IMR-90 (cell line): ENCODE data around the gene SLC6A12. TPM values are rescaled to one million over a fixed set of nuclear protein-coding genes. Genes with fewer than 3 reads are reported as not detected.

ENCODE experiments used
- ATAC-seq: fragments of 200-7000 bp; cut with Tn5 transposase; 2 replicates; pipeline ENCODE4 v1.9.1; 2020; ENCODE audit warnings: low read depth, mild to moderate bottlenecking, moderate library complexity
- BruUV-seq: library from RNA; stranded (reverse); fragments of 400-500 nt; replicated peaks from 2 replicates; lab custom pipeline; 2021; lab: Mats Ljungman, UMichigan
- CTCF ChIA-PET: fragments of 300-600 bp; formaldehyde crosslinking; extraction: SDS; loops from one replicate; lab custom pipeline; 2021; ENCODE audit warnings: antibody characterized with exemption; lab: Yijun Ruan, JAX
- POLR2A ChIA-PET: fragments of 300-600 bp; sonication (Branson Sonifier 250); formaldehyde crosslinking; loops from one replicate; lab custom pipeline; 2022; ENCODE audit warnings: antibody characterized with exemption; ENCODE audit not compliant: unreplicated experiment; lab: Charles Lee
- DNase-seq: peaks from one replicate; pipeline ENCODE4 v3.0.0; 2013
- H2AFZ ChIP-seq: replicated peaks from 2 replicates; pipeline ENCODE3; 2013; ENCODE audit warnings: low read length, mild to moderate bottlenecking; ENCODE audit not compliant: poor library complexity
- H2AK5ac ChIP-seq: 2 replicates; pipeline ENCODE4 v1.6.1; 2013; ENCODE audit warnings: low read depth, low read length, inconsistent platforms
- H2AK9ac ChIP-seq: replicated peaks from 2 replicates; pipeline ENCODE3; 2013; ENCODE audit warnings: mild to moderate bottlenecking, low read depth, low read length, moderate library complexity; ENCODE audit not compliant: poor library complexity
- H2BK120ac ChIP-seq: 2 replicates; pipeline ENCODE4 v1.6.1; 2013; ENCODE audit warnings: low read depth, low read length, inconsistent platforms
- H2BK15ac ChIP-seq: 3 replicates; pipeline ENCODE4 v1.6.1; 2013; ENCODE audit warnings: low read depth, low read length, inconsistent platforms
- H2BK20ac ChIP-seq: 2 replicates; pipeline ENCODE4 v1.6.1; 2013; ENCODE audit warnings: low read depth, mild to moderate bottlenecking, inconsistent platforms, low read length, moderate library complexity
- H2BK5ac ChIP-seq: 2 replicates; pipeline ENCODE4 v1.6.1; 2013; ENCODE audit warnings: mild to moderate bottlenecking, low read depth, low read length, inconsistent platforms; ENCODE audit not compliant: poor library complexity, severe bottlenecking
- H3K14ac ChIP-seq: replicated peaks from 2 replicates; pipeline ENCODE4 v1.6.1; 2013; ENCODE audit warnings: low read depth, low read length, inconsistent platforms
- H3K18ac ChIP-seq: 2 replicates; pipeline ENCODE4 v1.6.1; 2013; ENCODE audit warnings: low read depth, low read length, control low read depth
- H3K23ac ChIP-seq: 2 replicates; pipeline ENCODE4 v1.6.1; 2013; ENCODE audit warnings: low read depth, low read length, inconsistent platforms
- H3K27ac ChIP-seq: 2 replicates; pipeline ENCODE4 v1.5.1; 2013; ENCODE audit warnings: mild to moderate bottlenecking, control low read depth, low read length; ENCODE audit not compliant: insufficient read depth
- H3K27me3 ChIP-seq: 2 replicates; pipeline ENCODE4 v1.6.1; 2013; ENCODE audit warnings: low read length; ENCODE audit not compliant: control insufficient read depth, insufficient read depth
- H3K36me3 ChIP-seq: 2 replicates; pipeline ENCODE4 v1.6.1; 2013; ENCODE audit warnings: low read length, mixed read lengths; ENCODE audit not compliant: control insufficient read depth, insufficient read depth
- H3K4ac ChIP-seq: 2 replicates; pipeline ENCODE4 v1.6.1; 2013; ENCODE audit warnings: low read depth, low read length, inconsistent platforms
- H3K4me1 ChIP-seq: 2 replicates; pipeline ENCODE4 v1.6.1; 2013; ENCODE audit warnings: low read length, mixed read lengths; ENCODE audit not compliant: control insufficient read depth, insufficient read depth
- H3K4me2 ChIP-seq: 2 replicates; pipeline ENCODE4 v1.6.1; 2013; ENCODE audit warnings: low read depth, mild to moderate bottlenecking, control low read depth, low read length, moderate library complexity
- H3K4me3 ChIP-seq: 2 replicates; pipeline ENCODE4 v1.5.1; 2013; ENCODE audit warnings: low read depth, mild to moderate bottlenecking, control low read depth, low read length, moderate library complexity; ENCODE audit not compliant: insufficient read depth
- H3K56ac ChIP-seq: 2 replicates; pipeline ENCODE4 v1.6.1; 2013; ENCODE audit warnings: low read length, inconsistent platforms; ENCODE audit not compliant: insufficient read depth; ENCODE audit errors: extremely low read depth
- H3K79me1 ChIP-seq, 2 experiments: 2 replicates each; pipeline ENCODE4 v1.6.1; 2013; ENCODE audit warnings: low read length in 2 of 2, inconsistent platforms in 1 of 2, low read depth in 1 of 2
- H3K9ac ChIP-seq: 2 replicates; pipeline ENCODE4 v1.6.1; 2013; ENCODE audit warnings: low read depth, low read length, control low read depth
- H3K9me1 ChIP-seq: 2 replicates; pipeline ENCODE4 v1.6.1; 2013; ENCODE audit warnings: low read length, inconsistent platforms; ENCODE audit not compliant: insufficient read depth
- H3K9me3 ChIP-seq: 2 replicates; pipeline ENCODE4 v1.6.1; 2013; ENCODE audit warnings: low read length; ENCODE audit not compliant: control insufficient read depth, insufficient read depth
- H4K20me1 ChIP-seq: 2 replicates; pipeline ENCODE4 v1.6.1; 2013; ENCODE audit warnings: low read length, inconsistent platforms; ENCODE audit not compliant: insufficient read depth
- H4K5ac ChIP-seq: 2 replicates; pipeline ENCODE4 v1.6.1; 2013; ENCODE audit warnings: mild to moderate bottlenecking, low read depth, low read length, control low read depth
- H4K8ac ChIP-seq, 2 experiments: 2 replicates each; pipeline ENCODE4 v1.6.1; 2013; ENCODE audit warnings: low read depth in 2 of 2, low read length in 2 of 2, control low read depth in 1 of 2, inconsistent platforms in 1 of 2
- H4K91ac ChIP-seq: 2 replicates; pipeline ENCODE4 v1.6.1; 2013; ENCODE audit warnings: low read depth, low read length, inconsistent platforms; ENCODE audit not compliant: insufficient read depth
- CEBPB ChIP-seq: IDR thresholded peaks from 2 replicates; pipeline ENCODE4 v1.6.1; 2012; ENCODE audit warnings: low read depth, low read length, improper control_type of control experiment
- ELK1 ChIP-seq: fragments of 150-350 bp; IDR thresholded peaks from 2 replicates; pipeline ENCODE4 v1.6.1; 2016; ENCODE audit warnings: low read depth, mild to moderate bottlenecking, low read length, moderate library complexity, borderline replicate concordance
- FOS ChIP-seq: fragments of 150-350 bp; IDR thresholded peaks from 2 replicates; pipeline ENCODE4 v1.6.1; 2016; ENCODE audit warnings: low read depth, low read length
- RCOR1 ChIP-seq: IDR thresholded peaks from 2 replicates; pipeline ENCODE4 v1.6.1; 2012; ENCODE audit warnings: mild to moderate bottlenecking, low read length, improper control_type of control experiment; ENCODE audit not compliant: insufficient replicate concordance
- USF2 ChIP-seq: fragments of 150-350 bp; IDR thresholded peaks from 2 replicates; pipeline ENCODE4 v1.6.1; 2017; ENCODE audit warnings: mild to moderate bottlenecking, antibody characterized with exemption, low read length, low read depth
- WGBS, 2 experiments: methylation state at CpG; one replicate each; pipeline versions ENCODE4 v1.1.5 to v1.1.7; 2013; ENCODE audit warnings: missing lambda C conversion rate in 2 of 2; ENCODE audit not compliant: insufficient read length in 1 of 2; ENCODE audit errors: extremely low coverage in 2 of 2; 5-methylcytosine and 5-hydroxymethylcytosine counted together
- dilution Hi-C: fragments of 300-500 bp; cut with HindIII; formaldehyde crosslinking; loops from one replicate; pipeline ENCODE4 v1.14.3; 2018; ENCODE audit warnings: low sequenced_read_pairs; ENCODE audit not compliant: unreplicated experiment
- in situ Hi-C: fragments of 300-500 bp; cut with MboI; formaldehyde crosslinking; loops from 3 replicates; pipeline ENCODE4 v1.14.3; 2019; ENCODE audit warnings: low sequenced_read_pairs, inconsistent platforms, mixed read lengths
- intact Hi-C: fragments of 100-400 bp; cut with micrococcal nuclease; formaldehyde crosslinking; loops from 2 replicates; pipeline ENCODE4 v1.10.0; 2022
- polyA plus RNA-seq, 3 experiments: library from polyadenylated mRNA; depleted of rRNA; stranded (reverse); fragments of >200 nt; gene quantifications; 2 replicates each; pipeline ENCODE4 v1.2.3, GENCODE V29; 2012; ENCODE audit warnings: low replicate concordance in 1 of 3
- total RNA-seq: library from RNA; depleted of rRNA; stranded (reverse); fragments of >200 nt; gene quantifications from 2 replicates; pipeline ENCODE4 v1.2.3, GENCODE V29; 2012

Gene SLC6A12
- total and polyA plus RNA-seq, 2 of the 4 experiments (the other 2 are of a cell fraction): not detected

- DNase-seq (no peak), ATAC-seq (no peak)
- no peaks in the 10 kb centered on the region for H3K9me3 ChIP-seq
- H3K36me3 ChIP-seq: no peaks in the 10 kb centered on the region
- TF ChIP-seq CEBPB (no peak), USF2 (no peak), ELK1 (no peak), RCOR1 (no peak), FOS (no peak)
- H2AK5ac ChIP-seq: no peak overlapping the region
- H2BK20ac ChIP-seq: no peak overlapping the region
- no TSS peak for BruUV-seq
- H3K23ac ChIP-seq: no peak overlapping the region
- no peak overlapping the region for H3K18ac ChIP-seq
- H3K9me1 ChIP-seq: peaks cover 10% of the 10 kb centered on the region
- 92% methylated on average over 7 of the region's 8 CpGs; no CpG with 5 or more reads in 1 of the 2 experiments for whole genome bisulfite sequencing, 2 experiments
- in situ Hi-C loops: no loop called here
- peaks cover 6% of the 10 kb centered on the region; the same call in 1 of the 2 replicates for H3K27me3 ChIP-seq
- H2BK15ac ChIP-seq: no peak overlapping the region
- H3K79me1 ChIP-seq: peaks cover 0 to 7% of the 10 kb centered on the region in 2 experiments; a peak in 1 of 4 replicates
- no peak overlapping the region for H2BK120ac ChIP-seq
- H4K91ac ChIP-seq: no peak overlapping the region
- peaks cover 11% of the 10 kb centered on the region for H3K4me1 ChIP-seq
- H3K56ac ChIP-seq: no peak overlapping the region
- no peak overlapping the region for H3K14ac ChIP-seq
- no peak overlapping the region for H2BK5ac ChIP-seq
- H4K20me1 ChIP-seq: no peaks in the 10 kb centered on the region
- no peak overlapping the region for H3K27ac ChIP-seq
- H3K9ac ChIP-seq: no peak overlapping the region
- H2AFZ ChIP-seq: peak overlapping the region; percentile 34
- no peak overlapping the region for H4K8ac ChIP-seq
- intact Hi-C loops: no loop called here
- ChIA-PET POLR2A (no interaction called here), CTCF (no interaction called here)
- H4K5ac ChIP-seq: no peak overlapping the region
- dilution Hi-C loops: no loop called here
- no peak overlapping the region for H3K4me2 ChIP-seq
- no peak overlapping the region for H3K4ac ChIP-seq
- H2AK9ac ChIP-seq: no peak overlapping the region
- no peak overlapping the region for H3K4me3 ChIP-seq
These were observed 28.4 kb downstream of the SLC6A12 start for GRCh38 chr12:185576-185955.
